Activated CD4-positive, alpha-beta T cell treated with anti-CD3 and anti-CD28 coated beads for 4 hours (primary cell): ENCODE data around the gene SPSB2.
"Not testable (repeated sequence)": the region's sequence is repeated elsewhere in the genome, so short reads cannot be mapped to it uniquely, and the experiment has no call there.

Experiments
- DNase-seq, 2 donors: peaks; one replicate each; pipeline ENCODE4 v3.0.0-alpha.2; 2020

SPSB2 gene

GRCh38 chr12:6869049-6870021 lies 3.8 kb downstream of the SPSB2 start:
- DNase-seq, result peak; percentile 77 to 89

GRCh38 chr12:6868211-6869048 lies 4.7 kb downstream of the SPSB2 start:
- no peak for DNase-seq

- DNase-seq, result peak; percentile 75 to 81
These were observed 5.5 kb downstream of the SPSB2 start, which contains the start of gene TPI1 for GRCh38 chr12:6867413-6868210. TSS of gene TPI1 (plus strand) at chr12:6867531. CDS start at chr12:6867567, 36 bp downstream.

DNA sequence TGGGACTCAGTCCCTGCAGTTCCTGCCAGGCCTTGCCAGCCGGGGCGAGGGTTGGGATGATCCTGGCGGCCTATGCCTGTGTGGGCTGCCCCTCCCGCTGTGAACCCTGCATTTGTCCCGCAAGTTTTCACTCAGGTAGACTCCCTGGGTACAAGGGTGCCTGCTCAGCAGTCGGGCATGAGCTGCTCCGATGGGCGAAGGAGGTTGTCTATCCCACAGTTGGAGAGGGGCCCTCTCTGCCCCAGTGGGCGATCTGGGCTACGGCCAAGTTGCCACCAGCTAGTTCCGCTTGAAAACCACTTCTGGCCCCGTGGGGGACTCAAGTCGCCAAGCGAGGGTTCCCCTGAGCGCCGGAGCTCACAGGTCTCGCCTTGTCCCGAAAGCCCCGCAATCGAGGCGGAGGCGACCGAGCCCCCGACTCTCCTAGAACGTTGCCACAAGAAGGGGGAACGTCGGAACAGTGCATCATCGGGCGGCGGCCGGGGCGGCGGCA lies 6.1 kb downstream of the SPSB2 start:
- no peak for DNase-seq

- no peak for DNase-seq
These were observed 6.8 kb downstream of the SPSB2 start for GRCh38 chr12:6866163-6866919.

- DNase-seq, result not testable (repeated sequence)
These were observed 7.8 kb downstream of the SPSB2 start for GRCh38 chr12:6865307-6865706.

DNA sequence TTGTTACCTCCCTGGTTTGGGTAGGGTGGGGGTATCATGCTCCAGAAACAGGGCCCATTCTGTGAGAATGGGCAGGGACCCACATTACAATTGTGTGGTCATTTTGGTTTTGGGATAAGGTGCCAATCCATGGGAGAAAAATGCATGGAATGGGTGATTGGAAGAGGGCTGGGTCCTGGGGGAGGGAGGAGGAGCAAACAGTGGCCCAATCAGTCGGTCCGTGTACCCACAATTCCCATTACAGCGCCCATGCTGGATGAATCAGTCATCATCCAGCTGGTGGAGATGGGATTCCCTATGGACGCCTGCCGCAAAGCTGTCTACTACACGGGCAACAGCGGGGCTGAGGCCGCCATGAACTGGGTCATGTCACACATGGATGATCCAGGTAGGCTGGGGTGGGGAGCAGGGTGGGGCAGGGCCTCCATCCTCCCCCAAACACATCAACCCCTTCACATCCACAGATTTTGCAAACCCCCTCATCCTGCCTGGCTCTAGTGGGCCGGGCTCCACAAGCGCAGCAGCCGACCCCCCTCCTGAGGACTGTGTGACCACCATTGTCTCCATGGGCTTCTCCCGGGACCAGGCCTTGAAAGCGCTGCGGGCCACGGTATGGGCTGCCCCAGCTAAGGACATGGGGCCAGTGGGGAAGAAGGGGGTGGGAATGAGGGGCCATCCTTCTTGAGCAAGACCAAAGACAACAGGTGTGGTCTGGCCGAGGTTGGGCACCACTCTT lies 9.3 kb downstream of the SPSB2 start:
- no peak for DNase-seq

- DNase-seq, result no peak
These were observed 10.1 kb downstream of the SPSB2 start for GRCh38 chr12:6863033-6863432.

- DNase-seq, result no peak
These were observed 11.7 kb downstream of the SPSB2 start for GRCh38 chr12:6861391-6861790.

- DNase-seq, result no peak
These were observed 12.2 kb downstream of the SPSB2 start for GRCh38 chr12:6860942-6861341.

DNA sequence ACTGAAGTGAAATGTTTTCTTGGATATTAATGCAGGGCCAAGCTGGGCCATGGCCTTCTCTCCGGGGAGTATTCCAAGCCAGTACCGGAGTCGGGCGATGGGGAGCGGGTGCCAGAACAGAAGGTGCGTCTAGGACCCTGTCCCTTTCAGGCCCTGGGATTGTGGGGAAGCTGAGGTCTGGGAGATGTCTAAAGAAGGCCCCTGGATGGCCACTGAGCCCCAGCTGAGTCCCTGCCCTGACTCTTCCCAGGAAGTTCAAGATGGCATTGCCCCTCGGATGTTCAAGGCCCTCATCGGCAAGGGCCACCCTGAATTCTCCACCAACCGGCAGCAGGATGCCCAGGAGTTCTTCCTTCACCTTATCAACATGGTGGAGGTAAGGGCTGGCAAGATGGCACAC lies 13.0 kb downstream of the SPSB2 start:
- no peak for DNase-seq

DNA sequence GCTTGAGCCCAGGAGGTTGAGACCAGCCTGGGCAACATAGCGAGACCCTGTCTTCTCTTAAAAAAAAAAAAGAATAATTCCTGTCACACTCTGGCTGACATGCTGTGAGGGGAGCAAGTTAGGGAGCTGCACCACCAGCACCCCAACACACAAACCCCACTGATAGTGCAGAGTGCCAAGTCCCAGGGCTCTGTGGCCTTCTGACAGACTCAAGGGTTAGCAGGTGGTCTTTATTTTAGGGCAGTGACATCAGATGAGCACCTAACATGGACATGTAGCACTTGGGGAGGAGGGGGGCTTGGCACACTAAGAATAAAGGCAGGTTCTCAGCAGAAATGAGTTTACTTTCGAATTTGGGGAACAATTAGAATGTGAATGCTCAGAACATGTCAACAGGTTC lies 14.3 kb downstream of the SPSB2 start:
- DNase-seq, result no peak

DNA sequence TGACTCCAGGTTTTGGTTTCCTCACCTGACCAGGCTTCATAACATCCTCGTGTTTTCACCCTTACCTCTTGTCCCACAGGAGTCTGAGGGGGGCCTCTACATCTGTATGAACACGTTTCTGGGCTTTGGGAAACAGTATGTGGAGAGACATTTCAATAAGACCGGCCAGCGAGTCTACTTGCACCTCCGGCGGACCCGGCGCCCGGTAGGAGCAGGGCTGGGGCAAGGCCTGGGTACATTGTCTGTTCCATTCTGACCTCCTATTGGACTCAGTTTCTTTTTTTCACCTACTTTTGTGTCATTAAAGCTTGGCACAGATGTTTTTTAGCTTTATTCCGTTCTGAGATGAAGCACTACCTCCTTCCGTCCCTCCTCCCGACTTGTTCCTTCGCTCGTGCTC lies 17.8 kb downstream of the SPSB2 start:
- no peak for DNase-seq

- DNase-seq, result no peak
These were observed 19.1 kb downstream of the SPSB2 start for GRCh38 chr12:6854036-6854435.

DNA sequence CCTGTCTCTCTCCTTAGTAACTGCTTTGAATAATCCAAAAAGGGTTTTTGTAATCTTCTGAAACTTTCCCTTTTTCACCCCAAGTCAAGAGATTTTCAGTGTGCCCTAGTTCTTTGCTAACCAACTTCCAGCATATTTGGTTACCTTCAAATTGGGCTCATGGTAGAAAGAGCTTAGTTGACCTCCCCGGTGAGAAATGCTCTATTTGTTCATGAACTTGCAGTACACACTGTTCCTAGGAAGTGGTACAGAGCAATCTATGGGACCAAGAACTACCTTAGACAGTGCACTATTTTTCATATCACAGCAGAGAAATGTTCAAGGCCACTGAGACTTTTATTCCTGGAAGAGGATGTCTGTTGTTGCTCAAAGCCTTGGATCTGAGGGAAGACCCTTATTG lies 19.5 kb downstream of the SPSB2 start:
- DNase-seq, result no peak

GRCh38 chr12:6852651-6853354 lies 20.3 kb downstream of the SPSB2 start:
- DNase-seq, result peak; percentile 49 to 50

DNA sequence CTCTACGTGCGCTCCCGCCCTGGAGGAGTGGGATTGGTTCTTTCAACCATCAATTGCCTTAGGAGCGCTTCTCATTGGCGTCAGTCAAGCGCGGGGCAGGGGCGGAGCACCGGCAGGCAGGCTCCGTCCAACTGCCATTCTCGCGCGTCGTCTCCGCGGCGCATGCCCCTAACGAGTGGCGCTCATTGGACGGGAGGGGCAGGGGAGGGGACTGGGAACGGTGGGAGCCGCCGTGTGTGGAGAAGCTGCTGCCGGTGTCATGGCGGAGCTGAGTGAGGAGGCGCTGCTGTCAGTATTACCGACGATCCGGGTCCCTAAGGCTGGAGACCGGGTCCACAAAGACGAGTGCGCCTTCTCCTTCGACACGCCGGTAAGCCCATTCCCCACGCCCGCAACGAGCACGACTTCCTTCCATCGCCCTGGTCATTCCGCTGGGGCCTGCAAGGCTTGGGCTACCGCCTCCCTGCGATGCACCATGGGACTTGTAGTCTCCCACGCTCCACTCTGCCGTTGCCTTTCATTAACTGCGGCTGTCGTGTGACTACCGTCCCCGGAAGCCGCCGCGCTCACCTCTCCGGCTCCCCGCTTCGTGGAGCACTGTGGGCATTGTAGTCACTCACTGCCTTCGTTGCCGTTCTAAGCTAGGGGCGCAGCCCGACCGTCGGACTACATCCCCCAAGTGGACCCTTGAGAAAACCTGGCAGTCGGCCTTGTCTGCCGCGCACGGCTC lies 21.0 kb downstream of the SPSB2 start, which contains the start of gene USP5:
TSS of gene USP5 (plus strand) at position 230 of the 730 bp plus-strand sequence. CDS start at position 260, 30 bp downstream.
- peak; percentile 96 to 98 for DNase-seq

GRCh38 chr12:6851153-6851920 lies 21.8 kb downstream of the SPSB2 start, which contains the start of gene CDCA3:
TSS of gene CDCA3 (minus strand) at chr12:6851286. CDS start at chr12:6850952, 334 bp downstream.
- DNase-seq, result peak; percentile 90 to 91

DNA sequence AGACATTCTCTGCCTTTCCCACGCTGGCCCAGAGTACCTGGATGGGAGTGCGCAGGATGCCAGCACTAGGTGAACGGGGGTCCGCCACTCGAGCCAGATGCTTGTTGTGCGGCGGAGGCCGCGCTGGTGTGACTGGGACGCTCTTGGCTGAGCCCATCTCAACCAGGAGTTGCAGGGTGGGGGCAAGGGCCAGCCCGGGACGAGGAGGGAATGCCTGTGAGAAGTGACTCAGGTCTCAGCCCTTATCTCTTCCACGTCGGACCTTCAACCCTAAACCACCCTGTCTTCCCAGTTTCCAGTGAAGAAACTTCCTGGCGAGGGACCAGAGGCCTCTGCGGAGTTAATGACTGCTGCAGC lies 22.3 kb downstream of the SPSB2 start:
- peak in 1 of 2 donors; percentile 10 for DNase-seq
